ENCODE measurements around the gene HRH2. TPM values are rescaled to one million over a fixed set of nuclear protein-coding genes. Genes with fewer than 3 reads are reported as not detected.

HRH2 gene
- total and polyA plus RNA-seq, 2 experiments from 2014 or later, result not detected

DNA sequence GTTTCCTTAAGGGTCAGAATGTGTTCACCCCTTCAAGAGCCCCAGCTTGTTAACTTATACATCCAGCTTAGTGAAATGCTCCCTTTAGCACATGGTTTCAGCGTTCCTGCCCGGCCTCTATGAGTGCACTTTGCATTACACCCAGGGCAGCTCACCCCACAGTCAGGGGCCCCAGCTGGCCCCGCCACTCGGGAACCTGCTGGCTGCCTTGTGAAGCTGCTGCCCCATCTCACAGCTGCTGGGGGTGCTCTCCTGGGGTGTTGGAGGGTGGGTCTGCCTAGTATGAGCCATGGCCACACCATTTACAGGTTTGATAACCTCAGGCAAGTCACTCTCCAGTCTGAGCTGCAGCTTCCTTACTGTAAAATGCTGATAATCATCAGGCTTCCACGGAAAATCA, 32.2 kb downstream of the HRH2 start:
- no peak for TF ChIP-seq EZH2phosphoT487 (IDR thresholded peaks at IDR 0.05; ENCODE audit: insufficient read depth, low read depth)
- TF ChIP-seq EZH2 (IDR thresholded peaks at IDR 0.05; ENCODE audit: insufficient read depth, poor library complexity, severe bottlenecking), result no peak

DNA sequence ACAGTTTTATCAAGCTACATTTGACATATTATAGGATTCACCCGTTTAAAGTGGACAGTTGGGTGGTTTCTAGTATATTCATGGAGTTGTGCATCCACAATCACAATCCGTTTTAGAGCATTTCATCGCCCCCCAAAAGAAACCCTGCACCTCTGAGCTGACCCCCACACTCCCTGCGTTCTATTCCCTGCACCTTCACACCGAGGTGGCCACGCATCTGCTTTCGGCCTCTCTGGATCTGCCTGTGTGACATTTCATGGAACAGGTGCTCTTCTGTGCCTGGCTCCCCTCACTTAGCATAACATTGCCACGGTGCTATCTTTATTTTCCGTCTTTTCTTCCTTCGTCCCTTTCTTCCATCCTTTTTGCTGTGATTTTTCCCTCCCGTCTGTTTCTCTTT, 32.7 kb downstream of the HRH2 start:
- Histone ChIP-seq H2AFZ (no peak overlapping the region), H3K36me3 (ENCODE audit: low read depth) (no peaks in the 10 kb centered on the region), H3K27me3 (replicated peaks; ENCODE audit: insufficient read depth) (no peaks in the 10 kb centered on the region), H4K20me1 (ENCODE audit: insufficient read depth) (no peaks in the 10 kb centered on the region), H3K9ac (no peak overlapping the region), H3K4me1 (ENCODE audit: insufficient read depth) (no peaks in the 10 kb centered on the region), H3K9me2 (ENCODE audit: insufficient read depth) (no peaks in the 10 kb centered on the region), H3K9me3 (ENCODE audit: low read depth) (no peaks in the 10 kb centered on the region), H3F3A (ENCODE audit: insufficient read depth) (no peaks in the 10 kb centered on the region), H3K4me2 (ENCODE audit: unreplicated experiment) (no peak overlapping the region), H3K4me3 (no peak overlapping the region), H3K27ac (no peak overlapping the region), H3K79me2 (ENCODE audit: insufficient read depth) (no peaks in the 10 kb centered on the region)
- TF ChIP-seq EZH2phosphoT487 (IDR thresholded peaks at IDR 0.05; ENCODE audit: insufficient read depth, low read depth) (no peak), EZH2 (IDR thresholded peaks at IDR 0.05; ENCODE audit: insufficient read depth, poor library complexity, severe bottlenecking) (no peak)
- WGBS, 2 experiments (ENCODE audit: low coverage in 1 of 2, low lambda C conversion rate in 2 of 2, missing lambda C conversion rate in 2 of 2), result 31 to 37% methylated on average over 11 of the region's 11 CpGs
- no peak for DNase-seq
- in situ Hi-C loops (cut with MboI), result no loop called here

More for the DNA sequence above, 32.2 kb downstream of the HRH2 start:
- Histone ChIP-seq H4K20me1 (ENCODE audit: insufficient read depth) (no peaks in the 10 kb centered on the region), H3K4me2 (ENCODE audit: unreplicated experiment) (no peak overlapping the region), H3K4me1 (ENCODE audit: insufficient read depth) (no peaks in the 10 kb centered on the region), H3K27ac (no peak overlapping the region), H3F3A (ENCODE audit: insufficient read depth) (no peaks in the 10 kb centered on the region), H3K9me3 (ENCODE audit: low read depth) (no peaks in the 10 kb centered on the region), H2AFZ (no peak overlapping the region), H3K27me3 (replicated peaks; ENCODE audit: insufficient read depth) (no peaks in the 10 kb centered on the region), H3K79me2 (ENCODE audit: insufficient read depth) (no peaks in the 10 kb centered on the region), H3K36me3 (ENCODE audit: low read depth) (no peaks in the 10 kb centered on the region), H3K4me3 (no peak overlapping the region), H3K9me2 (ENCODE audit: insufficient read depth) (no peaks in the 10 kb centered on the region), H3K9ac (no peak overlapping the region)
- no peak for DNase-seq
- in situ Hi-C loops (cut with MboI), result no loop called here
- WGBS, 2 experiments (ENCODE audit: low coverage in 1 of 2, low lambda C conversion rate in 2 of 2, missing lambda C conversion rate in 2 of 2), result 21 to 26% methylated on average over 5 of the region's 5 CpGs

DNA sequence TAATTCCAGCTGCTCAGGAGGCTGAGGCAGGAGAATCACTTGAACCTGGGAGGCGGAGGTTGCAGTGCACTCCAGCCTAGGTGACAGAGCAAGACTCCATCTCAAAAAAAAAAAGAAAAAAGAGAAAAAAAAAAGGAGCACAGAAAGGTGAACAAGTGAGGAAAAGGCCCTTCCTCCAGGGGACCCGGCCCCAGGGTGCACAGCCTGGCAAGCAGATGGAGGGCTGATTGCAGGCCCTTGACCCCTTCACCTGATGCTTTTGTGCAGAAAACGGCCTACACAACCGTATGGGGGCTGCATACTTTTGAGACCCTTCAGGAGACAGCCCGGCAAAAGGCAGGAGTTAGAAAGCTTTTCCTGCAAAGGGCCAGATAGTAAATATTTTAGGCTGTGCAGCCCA, 33.9 kb downstream of the HRH2 start:
- in situ Hi-C loops (cut with MboI), result no loop called here
- DNase-seq, result no peak
- H3F3A ChIP-seq (ENCODE audit: insufficient read depth), result no peaks in the 10 kb centered on the region
- TF ChIP-seq EZH2 (IDR thresholded peaks at IDR 0.05; ENCODE audit: insufficient read depth, poor library complexity, severe bottlenecking) (no peak), EZH2phosphoT487 (IDR thresholded peaks at IDR 0.05; ENCODE audit: insufficient read depth, low read depth) (no peak)
- no peaks in the 10 kb centered on the region for H3K79me2 ChIP-seq (ENCODE audit: insufficient read depth)
- no peaks in the 10 kb centered on the region for H4K20me1 ChIP-seq (ENCODE audit: insufficient read depth)
- H3K36me3 ChIP-seq (ENCODE audit: low read depth), result no peaks in the 10 kb centered on the region
- H3K27ac ChIP-seq, result no peak overlapping the region
- no peak overlapping the region for H3K9ac ChIP-seq
- no peaks in the 10 kb centered on the region for H3K27me3 ChIP-seq (replicated peaks; ENCODE audit: insufficient read depth)
- H3K4me2 ChIP-seq (ENCODE audit: unreplicated experiment), result no peak overlapping the region
- 17 to 23% methylated on average over 4 to 5 of the region's 5 CpGs for WGBS, 2 experiments (ENCODE audit: low coverage in 1 of 2, low lambda C conversion rate in 2 of 2, missing lambda C conversion rate in 2 of 2)
- H3K9me3 ChIP-seq (ENCODE audit: low read depth), result no peaks in the 10 kb centered on the region
- H2AFZ ChIP-seq, result no peak overlapping the region
- no peak overlapping the region for H3K4me3 ChIP-seq
- H3K9me2 ChIP-seq (ENCODE audit: insufficient read depth), result no peaks in the 10 kb centered on the region
- H3K4me1 ChIP-seq (ENCODE audit: insufficient read depth), result no peaks in the 10 kb centered on the region

DNA sequence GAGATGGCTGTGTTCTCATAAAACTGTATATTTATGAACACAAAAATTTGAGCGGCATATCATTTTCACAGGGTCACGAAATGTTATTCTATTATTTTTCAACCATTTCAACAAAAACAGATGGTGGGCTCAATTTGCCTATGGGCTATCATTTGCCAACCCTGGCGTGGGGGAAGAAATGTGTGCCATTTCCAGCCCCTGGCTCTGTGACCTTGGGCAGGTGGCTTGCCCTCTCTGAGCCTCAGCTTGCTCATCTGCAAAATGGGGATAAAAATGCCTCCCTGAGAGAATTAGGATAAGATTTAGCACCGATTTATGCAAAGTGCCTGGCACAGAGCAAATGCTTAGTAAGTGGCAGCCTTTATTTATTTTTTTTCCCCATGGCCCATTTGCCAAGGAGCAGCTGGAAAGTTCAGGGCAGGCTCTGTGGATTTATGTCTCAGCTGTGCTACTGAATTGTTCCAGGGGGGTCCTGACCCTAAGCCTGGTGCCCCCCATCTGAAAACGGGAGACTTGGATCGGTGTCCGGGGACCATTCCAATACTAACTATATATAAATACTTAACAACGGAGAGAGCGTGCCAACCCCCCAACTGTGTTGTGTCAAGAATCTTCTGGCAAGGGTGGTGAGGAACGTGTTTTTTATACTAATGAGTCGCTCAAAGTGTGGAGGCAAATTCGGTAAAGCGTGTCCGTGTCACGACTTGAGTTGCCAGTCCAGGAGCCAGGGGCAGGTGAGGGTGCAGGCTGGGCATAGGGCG, 34.5 kb downstream of the HRH2 start:
- no peak for DNase-seq
- H3K4me3 ChIP-seq, result no peak overlapping the region
- H3K27me3 ChIP-seq (replicated peaks; ENCODE audit: insufficient read depth), result no peaks in the 10 kb centered on the region
- no peak overlapping the region for H3K9ac ChIP-seq
- no peaks in the 10 kb centered on the region for H3K9me2 ChIP-seq (ENCODE audit: insufficient read depth)
- no peaks in the 10 kb centered on the region for H4K20me1 ChIP-seq (ENCODE audit: insufficient read depth)
- H3K36me3 ChIP-seq (ENCODE audit: low read depth), result no peaks in the 10 kb centered on the region
- no peak overlapping the region for H3K4me2 ChIP-seq (ENCODE audit: unreplicated experiment)
- WGBS, 2 experiments (ENCODE audit: low coverage in 1 of 2, low lambda C conversion rate in 2 of 2, missing lambda C conversion rate in 2 of 2), result 40 to 48% methylated on average over 16 of the region's 16 CpGs
- TF ChIP-seq EZH2phosphoT487 (IDR thresholded peaks at IDR 0.05; ENCODE audit: insufficient read depth, low read depth) (no peak), EZH2 (IDR thresholded peaks at IDR 0.05; ENCODE audit: insufficient read depth, poor library complexity, severe bottlenecking) (no peak)
- H3K79me2 ChIP-seq (ENCODE audit: insufficient read depth), result no peaks in the 10 kb centered on the region
- H3K9me3 ChIP-seq (ENCODE audit: low read depth), result no peaks in the 10 kb centered on the region
- H2AFZ ChIP-seq, result no peak overlapping the region
- H3K4me1 ChIP-seq (ENCODE audit: insufficient read depth), result no peaks in the 10 kb centered on the region
- no peaks in the 10 kb centered on the region for H3F3A ChIP-seq (ENCODE audit: insufficient read depth)
- in situ Hi-C loops (cut with MboI), result no loop called here
- no peak overlapping the region for H3K27ac ChIP-seq
